Vagina (tissue), 2 donors: ENCODE data around the gene AASDH. TPM values are rescaled to one million over a fixed set of nuclear protein-coding genes. Genes with fewer than 3 reads are reported as not detected.
A peak's percentile ranks its signal among the peaks of the same experiment; 100 is the strongest.

ENCODE experiments used
- DNase-seq, 2 donors: peaks; one replicate each; pipeline ENCODE4 v3.0.0-alpha.2; 2017; ENCODE audit errors: extremely low spot score in 2 of 2
- H3K27ac ChIP-seq: fragments of 200-600 bp; sonication (generic); one replicate; pipeline ENCODE4 v1.5.1; 2019
- H3K27me3 ChIP-seq: fragments of 200-600 bp; sonication (generic); one replicate; pipeline ENCODE4 v1.5.1; 2019
- H3K36me3 ChIP-seq, 2 donors: fragments of 200-600 bp; sonication (generic); one replicate each; pipeline ENCODE4 v1.5.1; 2017 to 2019
- H3K4me1 ChIP-seq: fragments of 200-600 bp; sonication (generic); one replicate; pipeline ENCODE4 v1.5.1; 2019
- H3K4me3 ChIP-seq, 2 donors: fragments of 200-600 bp; sonication (generic); 1 replicate in 1 of 2; 2 replicates in 1 of 2; pipeline ENCODE4 v1.5.1; 2016 to 2019
- H3K9me3 ChIP-seq: fragments of 200-600 bp; sonication (generic); one replicate; pipeline ENCODE4 v1.5.1; 2019
- POLR2A ChIP-seq, 2 donors: fragments of 450-650 bp; IDR thresholded peaks; one replicate each; pipeline ENCODE4 v1.6.1; 2017; ENCODE audit warnings: antibody characterized with exemption in 2 of 2, mild to moderate bottlenecking in 2 of 2, moderate library complexity in 2 of 2
- POLR2AphosphoS5 ChIP-seq, 2 donors: sonication (generic); formaldehyde crosslinking; IDR thresholded peaks; one replicate each; pipeline ENCODE4 v1.9.0; 2017; ENCODE audit warnings: antibody characterized with exemption in 2 of 2, mild to moderate bottlenecking in 2 of 2, low read depth in 1 of 2; ENCODE audit not compliant: insufficient read depth in 1 of 2
- intact Hi-C: fragments of 100-400 bp; cut with DNase I; formaldehyde crosslinking; loops from one replicate; pipeline ENCODE4 v1.15.1; 2023
- total RNA-seq: library from RNA; depleted of rRNA; stranded (reverse); fragments of >200 nt; gene quantifications from one replicate; pipeline ENCODE4 v1.2.3, GENCODE V29; 2016
- TF ChIP-seq, protein P1 (sequence below), 3 experiments: fragments of 450-650 bp in 2 of 3; fragments of 200-600 bp in 1 of 3; sonication (generic) in 1 of 3; IDR thresholded peaks; one replicate each; pipeline ENCODE4 v1.5.1; 2017 to 2019; ENCODE audit warnings: antibody characterized with exemption in 3 of 3, mild to moderate bottlenecking in 2 of 3, moderate library complexity in 2 of 3

The AASDH gene
- 6.6 TPM for total RNA-seq

DNA sequence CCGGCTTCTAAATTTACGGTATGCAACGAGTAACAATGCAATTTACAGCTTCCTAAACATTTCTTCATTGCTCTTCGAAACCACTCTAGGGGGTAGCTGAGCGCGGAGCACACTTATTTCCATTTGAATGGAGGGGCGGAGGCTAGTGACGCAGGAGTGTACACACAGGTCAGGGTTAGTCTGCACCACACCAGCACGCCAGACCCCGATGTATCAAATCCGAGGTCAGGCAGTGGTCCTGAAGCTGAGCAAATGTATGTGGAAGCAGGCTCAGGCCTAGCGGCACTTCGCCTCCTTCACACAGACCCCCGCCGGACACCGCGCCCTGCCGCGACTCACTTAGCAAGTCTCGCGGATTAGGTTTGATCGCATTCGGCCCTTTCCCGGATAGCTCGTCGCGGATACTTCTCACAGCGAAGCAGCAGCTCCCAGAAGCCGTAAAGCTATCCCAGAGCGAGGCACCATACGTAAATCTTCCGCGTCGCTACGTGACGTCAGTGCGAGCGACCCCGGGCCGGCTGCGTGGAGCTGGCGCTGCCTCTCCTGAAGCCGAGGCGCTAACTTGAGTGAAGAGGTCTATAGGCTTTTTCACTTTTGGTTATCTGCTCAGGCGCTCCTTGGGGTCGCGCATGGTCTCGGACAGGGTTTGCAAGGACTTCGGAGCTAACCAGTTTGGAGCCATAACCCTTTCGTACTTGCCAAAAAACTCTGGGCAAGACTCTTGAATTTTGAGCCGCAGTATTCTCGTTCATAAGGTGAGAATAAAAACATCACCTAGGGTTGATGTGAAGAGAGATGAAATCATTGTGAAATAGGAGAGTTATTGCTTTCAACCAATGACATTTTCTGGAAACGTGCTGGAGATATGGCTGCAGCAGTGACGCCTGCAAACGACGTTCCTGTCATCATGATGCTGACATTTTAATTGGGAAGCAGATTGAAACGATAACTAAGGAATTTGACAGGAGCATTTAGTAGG is at the start of gene AASDH:
AASDH (minus strand) TSS at position 469 of the 979 bp plus-strand sequence. CDS start 3,192 bp downstream, outside the sequence.
- no peaks in the 10 kb centered on the region for H3K27me3 ChIP-seq
- peak within 1 kb of the TSS; percentile 95 for H3K27ac ChIP-seq
- peaks cover 22% of the 10 kb centered on the region for H3K4me1 ChIP-seq
- peak within 1 kb of the TSS; percentile 54 to 74 for H3K4me3 ChIP-seq
- peak in 1 of 2 donors; percentile 95 for DNase-seq
- H3K9me3 ChIP-seq, result no peaks in the 10 kb centered on the region
- TF ChIP-seq POLR2AphosphoS5 (IDR thresholded peaks at IDR 0.05; ENCODE audit: insufficient read depth in 1 of 2, low read depth in 1 of 2) (peak; percentile 87 to 95), POLR2A (IDR thresholded peaks at IDR 0.05) (peak in 1 of 2 donors; percentile 22)
- TF ChIP-seq, protein P1, sequence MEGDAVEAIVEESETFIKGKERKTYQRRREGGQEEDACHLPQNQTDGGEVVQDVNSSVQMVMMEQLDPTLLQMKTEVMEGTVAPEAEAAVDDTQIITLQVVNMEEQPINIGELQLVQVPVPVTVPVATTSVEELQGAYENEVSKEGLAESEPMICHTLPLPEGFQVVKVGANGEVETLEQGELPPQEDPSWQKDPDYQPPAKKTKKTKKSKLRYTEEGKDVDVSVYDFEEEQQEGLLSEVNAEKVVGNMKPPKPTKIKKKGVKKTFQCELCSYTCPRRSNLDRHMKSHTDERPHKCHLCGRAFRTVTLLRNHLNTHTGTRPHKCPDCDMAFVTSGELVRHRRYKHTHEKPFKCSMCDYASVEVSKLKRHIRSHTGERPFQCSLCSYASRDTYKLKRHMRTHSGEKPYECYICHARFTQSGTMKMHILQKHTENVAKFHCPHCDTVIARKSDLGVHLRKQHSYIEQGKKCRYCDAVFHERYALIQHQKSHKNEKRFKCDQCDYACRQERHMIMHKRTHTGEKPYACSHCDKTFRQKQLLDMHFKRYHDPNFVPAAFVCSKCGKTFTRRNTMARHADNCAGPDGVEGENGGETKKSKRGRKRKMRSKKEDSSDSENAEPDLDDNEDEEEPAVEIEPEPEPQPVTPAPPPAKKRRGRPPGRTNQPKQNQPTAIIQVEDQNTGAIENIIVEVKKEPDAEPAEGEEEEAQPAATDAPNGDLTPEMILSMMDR (IDR thresholded peaks at IDR 0.05), result no peak
- intact Hi-C loops, result loop anchor here (10.0 kb wide), 1 partner anchor 47 kb away; the partner anchor contains the start of genes PAICS and PPAT
- H3K36me3 ChIP-seq, result no peaks in the 10 kb centered on the region

- peak in 1 of 2 donors; percentile 56 for TF ChIP-seq POLR2A (IDR thresholded peaks at IDR 0.05)
- TF ChIP-seq POLR2AphosphoS5 (IDR thresholded peaks at IDR 0.05; ENCODE audit: insufficient read depth in 1 of 2, low read depth in 1 of 2), result peak; percentile 65 to 89
- TF ChIP-seq, protein P1 (IDR thresholded peaks at IDR 0.05), result peak in 2 of 3 experiments; percentile 14 to 37
- intact Hi-C loops, result loop anchor here (10.0 kb wide), 1 partner anchor 51 kb away; the partner anchor contains the start of gene AASDH
Observed at GRCh38 chr4:56435140-56435926, 48.0 kb upstream of the AASDH start, which contains the start of gene PPAT. TSS of gene PPAT (minus strand) at chr4:56435615. CDS start at chr4:56435477, 138 bp downstream.

DNA sequence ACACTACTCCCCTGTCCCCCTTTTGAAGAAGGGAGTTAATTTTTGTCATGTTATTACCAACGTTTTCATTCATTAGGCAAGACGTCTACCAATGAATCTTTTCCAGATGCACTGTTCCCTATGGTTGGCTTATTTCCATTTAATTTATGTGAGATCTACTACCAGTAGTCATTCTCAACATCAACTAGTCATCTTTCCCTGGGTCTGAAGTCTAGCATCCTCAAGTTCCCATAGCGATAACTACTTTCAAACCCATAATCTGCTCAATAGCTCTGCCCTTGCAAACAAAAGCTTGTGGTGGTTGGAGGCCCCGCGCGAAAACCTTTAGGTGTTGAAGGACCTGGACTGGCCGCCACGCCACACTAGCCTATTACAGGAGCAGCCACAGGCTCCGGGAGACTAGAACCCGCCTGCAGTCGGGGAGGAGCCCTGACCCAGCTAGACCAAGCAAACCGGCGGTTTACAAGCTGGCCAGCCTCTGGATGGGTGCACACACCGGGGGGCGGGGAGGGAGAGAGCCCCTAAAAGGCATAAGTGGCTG is 47.4 kb upstream of the AASDH start:
- Histone ChIP-seq H3K27ac (peak overlapping the region; percentile 96), H3K27me3 (no peaks in the 10 kb centered on the region), H3K4me3 (peak overlapping the region; percentile 83 to 91), H3K36me3 (no peaks in the 10 kb centered on the region), H3K9me3 (no peaks in the 10 kb centered on the region), H3K4me1 (peaks cover 28% of the 10 kb centered on the region)
- intact Hi-C loops, result loop anchor here (10.0 kb wide), 1 partner anchor 50 kb away; the partner anchor contains the start of gene AASDH
- peak in 1 of 2 donors; percentile 91 for DNase-seq
- TF ChIP-seq POLR2AphosphoS5 (IDR thresholded peaks at IDR 0.05; ENCODE audit: insufficient read depth in 1 of 2, low read depth in 1 of 2) (no peak), POLR2A (IDR thresholded peaks at IDR 0.05) (no peak)
- TF ChIP-seq, protein P1 (IDR thresholded peaks at IDR 0.05), result no peak

More at GRCh38 chr4:56435140-56435926, 48.0 kb upstream of the AASDH start, which contains the start of gene PPAT:
- Histone ChIP-seq H3K9me3 (no peaks in the 10 kb centered on the region), H3K4me3 (peak within 1 kb of the TSS; percentile 83 to 91), H3K27me3 (no peaks in the 10 kb centered on the region), H3K36me3 (no peaks in the 10 kb centered on the region), H3K4me1 (peaks cover 32% of the 10 kb centered on the region), H3K27ac (peak within 1 kb of the TSS; percentile 96)
- DNase-seq, result peak; percentile 98 to 99

DNA sequence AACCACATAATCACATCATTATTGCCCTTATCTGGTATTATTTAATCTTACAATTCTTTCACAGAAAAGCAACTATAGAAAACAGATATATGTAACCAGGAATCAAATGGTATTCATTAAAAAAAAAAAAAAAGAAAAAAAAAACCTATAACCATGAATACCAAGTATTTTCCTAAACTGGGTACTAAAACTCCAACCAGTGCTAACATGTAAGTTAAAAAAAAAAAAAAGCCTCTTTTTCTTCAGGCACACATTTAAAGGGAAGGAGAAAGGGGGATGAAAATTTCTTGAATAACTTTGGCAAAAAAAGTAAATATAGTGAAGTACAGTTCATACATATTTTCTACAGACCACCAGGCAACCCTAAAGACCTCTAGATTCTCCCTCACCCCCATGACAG is 46.0 kb upstream of the AASDH start:
- no peak for TF ChIP-seq POLR2AphosphoS5 (IDR thresholded peaks at IDR 0.05; ENCODE audit: insufficient read depth in 1 of 2, low read depth in 1 of 2)
- no peak for TF ChIP-seq POLR2A (IDR thresholded peaks at IDR 0.05)
- TF ChIP-seq, protein P1 (IDR thresholded peaks at IDR 0.05), result no peak
- H3K4me1 ChIP-seq, result peaks cover 23% of the 10 kb centered on the region
- intact Hi-C loops, result loop anchor here (10.0 kb wide), 1 partner anchor 48 kb away; the partner anchor contains the start of gene AASDH

More for the DNA sequence above, 46.0 kb upstream of the AASDH start:
- H3K27ac ChIP-seq, result no peak overlapping the region
- no peak for DNase-seq
- H3K36me3 ChIP-seq, result no peaks in the 10 kb centered on the region
- no peak overlapping the region for H3K4me3 ChIP-seq
- H3K9me3 ChIP-seq, result no peaks in the 10 kb centered on the region
- no peaks in the 10 kb centered on the region for H3K27me3 ChIP-seq
